ENCODE measurements around the gene ZNF236. TPM values are rescaled to one million over a fixed set of nuclear protein-coding genes. Genes with fewer than 3 reads are reported as not detected.

The ZNF236 gene
- total and polyA plus RNA-seq, 4 donors: 0.38 to 23.6 (median 10.0) TPM

DNA sequence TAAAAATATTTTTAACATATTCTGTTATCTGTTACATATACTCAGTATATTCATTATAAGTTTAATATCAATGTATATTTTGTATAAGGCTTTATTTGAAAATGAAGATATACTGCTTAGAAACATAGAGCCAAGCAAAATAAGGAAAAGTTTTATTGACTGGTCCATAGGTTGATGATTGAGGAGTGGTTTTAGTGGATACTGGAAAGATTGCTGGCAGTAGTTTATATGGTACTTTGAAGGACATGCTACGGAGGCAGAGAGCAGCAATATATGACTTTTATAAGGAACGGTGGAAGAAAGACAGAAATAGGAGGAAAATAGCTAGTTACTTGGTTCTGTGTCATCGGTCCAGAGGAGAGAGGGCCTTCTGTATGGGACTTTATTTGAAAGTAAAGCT lies 92.4 kb downstream of the ZNF236 start:
- H3K4me1 ChIP-seq (ENCODE audit: control insufficient read depth in 1 of 2, insufficient read depth in 2 of 2, low read length in 2 of 2): no peaks in the 10 kb centered on the region
- no peak overlapping the region for H3K4me3 ChIP-seq (ENCODE audit: low read length in 2 of 2)
- intact Hi-C loops (cut with DNase I): no loop called here
- H3K36me3 ChIP-seq (ENCODE audit: control insufficient read depth in 1 of 2, insufficient read depth in 2 of 2, low read length in 1 of 2): peaks cover 3 to 9% of the 10 kb centered on the region in 2 donors
- no peak overlapping the region for H3K27ac ChIP-seq (ENCODE audit: low read depth in 1 of 2, low read length in 2 of 2)
- DNase-seq (no peak), ATAC-seq (ENCODE audit: low FRiP score) (no peak)
- H3K27me3 ChIP-seq (ENCODE audit: control insufficient read depth in 1 of 2, insufficient read depth in 2 of 2, low read length in 1 of 2): no peaks in the 10 kb centered on the region
- 58 to 86% methylated on average over 3 of the region's 3 CpGs for WGBS, 2 donors
- no peaks in the 10 kb centered on the region for H3K9me3 ChIP-seq (ENCODE audit: control insufficient read depth, low read length)

DNA sequence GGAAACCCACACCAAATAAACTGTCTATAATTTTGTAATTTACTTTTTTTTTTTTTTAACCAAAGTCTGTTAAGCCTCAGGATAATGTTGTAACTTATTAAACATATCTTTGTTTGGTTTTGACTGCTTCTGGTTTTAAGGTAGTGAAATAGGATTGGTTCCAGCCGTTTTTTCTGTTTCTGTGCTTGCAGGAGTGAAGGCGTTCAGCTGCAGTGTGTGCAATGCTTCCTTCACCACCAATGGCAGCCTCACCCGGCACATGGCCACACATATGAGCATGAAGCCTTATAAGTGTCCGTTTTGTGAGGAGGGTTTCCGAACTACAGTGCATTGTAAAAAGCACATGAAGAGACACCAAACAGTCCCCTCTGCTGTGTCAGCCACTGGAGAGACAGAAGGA lies 93.1 kb downstream of the ZNF236 start:
- no peak for ATAC-seq (ENCODE audit: low FRiP score)
- H3K4me3 ChIP-seq (ENCODE audit: low read length in 2 of 2): no peak overlapping the region
- intact Hi-C loops (cut with DNase I): no loop called here

DNA sequence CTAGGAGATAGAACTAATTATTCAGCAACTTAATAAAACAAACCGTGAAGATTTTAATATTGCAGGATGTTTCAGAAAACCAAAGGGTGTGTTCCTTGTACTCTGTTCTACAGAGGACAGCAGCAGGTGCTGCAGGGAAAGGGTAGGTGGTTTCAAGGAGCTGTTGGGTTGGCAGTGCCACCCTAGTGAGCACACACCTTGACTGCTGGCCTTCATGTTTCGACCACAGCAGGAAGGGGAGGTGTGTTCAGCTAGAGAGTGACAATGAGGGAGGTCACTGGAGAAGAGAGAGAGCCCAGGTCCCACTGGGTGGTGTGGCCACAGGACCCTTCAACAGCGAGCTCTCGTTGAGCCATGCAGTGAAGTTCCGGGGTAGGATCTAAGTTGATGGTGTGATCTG lies 98.6 kb downstream of the ZNF236 start:
- no peaks in the 10 kb centered on the region for H3K27me3 ChIP-seq (ENCODE audit: control insufficient read depth in 1 of 2, insufficient read depth in 2 of 2, low read length in 1 of 2)
- H3K9me3 ChIP-seq (ENCODE audit: control insufficient read depth, low read length): no peaks in the 10 kb centered on the region
- WGBS, 2 donors: 88 to 91% methylated on average over 5 of the region's 5 CpGs
- ATAC-seq (ENCODE audit: low FRiP score): no peak
- intact Hi-C loops (cut with DNase I): loop anchor here (5.0 to 10.0 kb wide), 2 partner anchors 116 to 119 kb away; no protein-coding TSS in a partner anchor
- peaks cover 4 to 12% of the 10 kb centered on the region in 2 donors for H3K36me3 ChIP-seq (ENCODE audit: control insufficient read depth in 1 of 2, insufficient read depth in 2 of 2, low read length in 1 of 2)
- no peaks in the 10 kb centered on the region for H3K4me1 ChIP-seq (ENCODE audit: control insufficient read depth in 1 of 2, insufficient read depth in 2 of 2, low read length in 2 of 2)
- DNase-seq: no peak
- H3K27ac ChIP-seq (ENCODE audit: low read depth in 1 of 2, low read length in 2 of 2): no peak overlapping the region
- no peak overlapping the region for H3K4me3 ChIP-seq (ENCODE audit: low read length in 2 of 2)

More for the DNA sequence above, 93.1 kb downstream of the ZNF236 start:
- Histone ChIP-seq H3K36me3 (ENCODE audit: control insufficient read depth in 1 of 2, insufficient read depth in 2 of 2, low read length in 1 of 2) (peaks cover 5 to 7% of the 10 kb centered on the region in 2 donors), H3K27me3 (ENCODE audit: control insufficient read depth in 1 of 2, insufficient read depth in 2 of 2, low read length in 1 of 2) (no peaks in the 10 kb centered on the region), H3K27ac (ENCODE audit: low read depth in 1 of 2, low read length in 2 of 2) (no peak overlapping the region), H3K4me1 (ENCODE audit: control insufficient read depth in 1 of 2, insufficient read depth in 2 of 2, low read length in 2 of 2) (no peaks in the 10 kb centered on the region), H3K9me3 (ENCODE audit: control insufficient read depth, low read length) (no peaks in the 10 kb centered on the region)
- WGBS, 2 donors: 80 to 87% methylated on average over 5 of the region's 5 CpGs
- DNase-seq: no peak

DNA sequence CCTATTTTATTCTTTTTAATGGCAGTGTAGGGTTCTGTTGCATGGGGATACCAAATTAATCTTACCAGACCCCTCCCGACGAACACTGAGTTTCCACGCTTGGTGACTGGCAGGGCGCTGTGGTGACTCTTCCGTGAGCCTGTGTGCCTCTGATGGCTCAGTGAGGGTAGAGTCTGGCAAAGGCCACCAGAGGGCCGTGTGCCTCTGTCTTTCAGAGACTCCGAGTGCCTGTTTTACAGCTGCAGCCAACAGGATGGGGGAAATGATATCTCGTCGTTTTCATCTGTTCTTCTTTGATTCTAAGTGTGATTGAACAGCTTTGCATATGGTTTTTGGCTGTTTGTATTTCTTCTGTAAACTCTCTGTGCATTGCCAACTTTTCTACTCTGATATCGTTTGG lies 99.8 kb downstream of the ZNF236 start:
- H3K36me3 ChIP-seq (ENCODE audit: control insufficient read depth in 1 of 2, insufficient read depth in 2 of 2, low read length in 1 of 2): peaks cover 2 to 12% of the 10 kb centered on the region in 2 donors
- peak; percentile 68 for ATAC-seq (ENCODE audit: low FRiP score)
- H3K4me1 ChIP-seq (ENCODE audit: control insufficient read depth in 1 of 2, insufficient read depth in 2 of 2, low read length in 2 of 2): no peaks in the 10 kb centered on the region
- intact Hi-C loops (cut with DNase I): loop anchor here (5.0 to 10.0 kb wide), 2 partner anchors 117 to 120 kb away; no protein-coding TSS in a partner anchor
- no peak overlapping the region for H3K4me3 ChIP-seq (ENCODE audit: low read length in 2 of 2)
- no peaks in the 10 kb centered on the region for H3K9me3 ChIP-seq (ENCODE audit: control insufficient read depth, low read length)
- H3K27me3 ChIP-seq (ENCODE audit: control insufficient read depth in 1 of 2, insufficient read depth in 2 of 2, low read length in 1 of 2): no peaks in the 10 kb centered on the region
- peak in 1 of 2 donors; percentile 64 for DNase-seq
- H3K27ac ChIP-seq (ENCODE audit: low read depth in 1 of 2, low read length in 2 of 2): no peak overlapping the region
- 45 to 52% methylated on average over 10 of the region's 10 CpGs for WGBS, 2 donors

DNA sequence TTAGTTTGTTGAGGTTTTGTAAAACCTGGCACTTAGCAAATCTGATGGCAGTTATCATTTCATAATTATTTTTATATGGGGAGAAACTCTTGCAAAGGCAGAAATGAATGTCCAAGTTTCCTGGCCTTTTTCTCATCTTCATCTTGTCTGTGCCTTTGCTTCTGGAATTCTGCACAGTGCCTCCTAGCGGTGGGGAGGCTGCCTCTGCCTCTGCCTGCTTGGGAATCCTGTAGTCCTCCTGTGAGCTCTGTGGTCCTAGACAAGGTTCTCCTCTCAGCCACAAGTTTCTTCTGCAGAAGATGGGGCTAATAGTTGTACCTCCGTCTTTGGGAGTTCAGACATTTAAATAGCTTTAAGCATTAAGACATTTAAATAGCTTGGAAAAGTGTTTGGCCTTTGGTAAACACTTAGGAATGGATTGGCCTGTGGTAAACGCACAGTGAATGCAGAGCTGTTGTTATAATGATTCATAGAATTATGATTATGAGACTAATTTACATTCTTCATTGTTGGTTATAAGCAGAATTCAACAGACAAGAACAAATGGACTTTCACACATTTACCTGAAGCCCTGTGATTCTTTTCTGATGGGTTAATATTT lies 101.2 kb downstream of the ZNF236 start:
- Histone ChIP-seq H3K27me3 (ENCODE audit: control insufficient read depth in 1 of 2, insufficient read depth in 2 of 2, low read length in 1 of 2) (no peaks in the 10 kb centered on the region), H3K4me3 (ENCODE audit: low read length in 2 of 2) (no peak overlapping the region), H3K27ac (ENCODE audit: low read depth in 1 of 2, low read length in 2 of 2) (no peak overlapping the region), H3K9me3 (ENCODE audit: control insufficient read depth, low read length) (no peaks in the 10 kb centered on the region), H3K4me1 (ENCODE audit: control insufficient read depth in 1 of 2, insufficient read depth in 2 of 2, low read length in 2 of 2) (no peaks in the 10 kb centered on the region), H3K36me3 (ENCODE audit: control insufficient read depth in 1 of 2, insufficient read depth in 2 of 2, low read length in 1 of 2) (peaks cover 2 to 13% of the 10 kb centered on the region in 2 donors)
- intact Hi-C loops (cut with DNase I): loop anchor here (5.0 to 10.0 kb wide), 2 partner anchors 119 to 121 kb away; no protein-coding TSS in a partner anchor
- DNase-seq (no peak), ATAC-seq (ENCODE audit: low FRiP score) (no peak)
- WGBS, 2 donors: 64 to 70% methylated on average over 3 of the region's 3 CpGs

DNA sequence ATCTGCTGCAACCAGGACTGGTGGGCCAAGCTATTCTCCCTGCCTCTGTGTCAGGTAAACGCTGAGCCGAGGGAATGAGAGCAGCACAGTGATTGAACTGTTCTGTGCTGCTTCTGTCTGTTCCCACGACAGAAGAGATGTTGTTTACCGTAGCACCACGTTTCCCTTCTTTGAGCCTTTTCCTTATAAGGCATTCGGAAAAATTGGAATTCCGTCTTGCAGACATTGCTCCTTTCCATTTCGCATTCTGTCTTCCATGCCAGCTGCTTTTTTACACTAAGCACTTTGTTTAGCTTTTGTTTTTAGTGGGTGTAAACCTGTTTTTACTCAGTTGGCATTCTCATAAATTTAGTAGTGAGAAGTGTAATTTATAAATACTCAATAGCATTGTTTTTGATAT lies 103.1 kb downstream of the ZNF236 start:
- no peaks in the 10 kb centered on the region for H3K27me3 ChIP-seq (ENCODE audit: control insufficient read depth in 1 of 2, insufficient read depth in 2 of 2, low read length in 1 of 2)
- H3K36me3 ChIP-seq (ENCODE audit: control insufficient read depth in 1 of 2, insufficient read depth in 2 of 2, low read length in 1 of 2): peaks cover 2 to 10% of the 10 kb centered on the region in 2 donors
- intact Hi-C loops (cut with DNase I): loop anchor here in 1 of 2 donors (10.0 kb wide), 1 partner anchor 121 kb away; no protein-coding TSS in a partner anchor
- DNase-seq: no peak
- no peak overlapping the region for H3K27ac ChIP-seq (ENCODE audit: low read depth in 1 of 2, low read length in 2 of 2)
- no peaks in the 10 kb centered on the region for H3K4me1 ChIP-seq (ENCODE audit: control insufficient read depth in 1 of 2, insufficient read depth in 2 of 2, low read length in 2 of 2)
- no peaks in the 10 kb centered on the region for H3K9me3 ChIP-seq (ENCODE audit: control insufficient read depth, low read length)
- no peak overlapping the region for H3K4me3 ChIP-seq (ENCODE audit: low read length in 2 of 2)
- no peak for ATAC-seq (ENCODE audit: low FRiP score)
- 72 to 83% methylated on average over 8 of the region's 8 CpGs for WGBS, 2 donors

DNA sequence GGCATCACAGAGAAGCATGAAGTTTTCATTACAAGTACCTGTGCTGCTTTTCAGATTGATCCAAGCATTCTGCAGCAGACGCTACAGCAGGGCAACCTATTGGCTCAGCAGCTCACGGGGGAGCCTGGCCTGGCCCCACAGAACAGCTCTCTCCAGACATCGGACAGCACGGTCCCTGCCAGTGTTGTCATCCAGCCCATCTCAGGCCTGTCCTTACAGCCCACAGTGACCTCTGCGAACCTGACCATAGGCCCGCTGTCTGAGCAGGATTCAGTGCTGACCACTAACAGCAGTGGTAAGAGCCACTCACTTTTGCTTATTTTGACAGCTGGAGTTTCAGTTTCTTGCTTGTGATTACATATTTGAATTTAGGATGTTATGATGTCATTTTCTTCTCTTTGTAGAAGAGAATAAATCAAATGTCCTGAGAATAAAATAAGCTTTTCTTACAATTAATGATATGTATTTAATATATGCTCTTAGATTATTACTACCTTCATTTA lies 104.9 kb downstream of the ZNF236 start:
- WGBS, 2 donors: 87 to 91% methylated on average over 6 of the region's 6 CpGs
- Histone ChIP-seq H3K4me3 (ENCODE audit: low read length in 2 of 2) (no peak overlapping the region), H3K27ac (ENCODE audit: low read depth in 1 of 2, low read length in 2 of 2) (no peak overlapping the region), H3K9me3 (ENCODE audit: control insufficient read depth, low read length) (no peaks in the 10 kb centered on the region), H3K4me1 (ENCODE audit: control insufficient read depth in 1 of 2, insufficient read depth in 2 of 2, low read length in 2 of 2) (no peaks in the 10 kb centered on the region), H3K36me3 (ENCODE audit: control insufficient read depth in 1 of 2, insufficient read depth in 2 of 2, low read length in 1 of 2) (peaks cover 2 to 6% of the 10 kb centered on the region in 2 donors), H3K27me3 (ENCODE audit: control insufficient read depth in 1 of 2, insufficient read depth in 2 of 2, low read length in 1 of 2) (no peaks in the 10 kb centered on the region)
- ATAC-seq (ENCODE audit: low FRiP score): no peak
- DNase-seq: no peak
- intact Hi-C loops (cut with DNase I): loop anchor here in 1 of 2 donors (10.0 kb wide), 1 partner anchor 122 kb away; no protein-coding TSS in a partner anchor

DNA sequence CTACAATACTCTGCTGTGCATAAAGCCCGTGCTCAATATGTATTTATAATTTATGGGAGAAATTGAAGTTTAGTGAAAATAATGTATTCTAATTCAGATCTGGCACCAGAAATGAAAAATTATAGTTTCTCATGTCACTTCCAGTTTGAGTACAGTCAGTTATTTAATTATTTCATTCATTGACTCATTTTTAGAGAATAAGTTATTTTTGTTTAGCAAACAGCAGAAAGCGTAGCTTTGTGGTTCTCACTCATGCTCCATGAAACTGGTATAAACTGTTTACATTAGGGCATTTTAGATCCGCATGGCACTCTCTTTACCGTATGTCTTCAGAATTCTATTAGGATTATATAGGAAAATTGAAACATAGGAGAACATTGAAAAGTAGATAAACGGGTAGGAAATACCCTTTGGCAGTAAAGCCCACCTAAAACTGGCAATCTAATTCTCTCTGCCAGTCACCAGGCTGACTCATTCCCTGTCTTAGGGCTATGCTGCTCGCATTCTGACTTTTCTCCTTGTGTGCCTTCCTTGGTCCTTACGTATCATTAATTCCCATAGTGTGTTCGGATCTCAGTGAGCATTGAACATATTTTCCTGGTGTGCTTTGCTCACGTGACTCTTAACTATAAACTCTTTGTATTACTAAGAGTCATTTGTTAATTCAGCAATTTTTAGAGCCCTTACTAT lies 106.0 kb downstream of the ZNF236 start:
- ATAC-seq (ENCODE audit: low FRiP score): no peak
- Histone ChIP-seq H3K27ac (ENCODE audit: low read depth in 1 of 2, low read length in 2 of 2) (no peak overlapping the region), H3K4me1 (ENCODE audit: control insufficient read depth in 1 of 2, insufficient read depth in 2 of 2, low read length in 2 of 2) (no peaks in the 10 kb centered on the region), H3K9me3 (ENCODE audit: control insufficient read depth, low read length) (no peaks in the 10 kb centered on the region), H3K27me3 (ENCODE audit: control insufficient read depth in 1 of 2, insufficient read depth in 2 of 2, low read length in 1 of 2) (no peaks in the 10 kb centered on the region), H3K4me3 (ENCODE audit: low read length in 2 of 2) (no peak overlapping the region), H3K36me3 (ENCODE audit: control insufficient read depth in 1 of 2, insufficient read depth in 2 of 2, low read length in 1 of 2) (peaks cover 2 to 6% of the 10 kb centered on the region in 2 donors)
- WGBS, 2 donors: 88 to 89% methylated on average over 9 of the region's 9 CpGs
- no peak for DNase-seq
- intact Hi-C loops (cut with DNase I): loop anchor here in 1 of 2 donors (10.0 kb wide), 1 partner anchor 124 kb away; no protein-coding TSS in a partner anchor
